Endothelial cell of umbilical vein (primary cell): Measurements from ENCODE around the gene TEK.

Source experiments
- POLR2AphosphoS5 ChIP-seq: IDR thresholded peaks from 2 replicates; pipeline ENCODE4 v1.6.1; 2012; ENCODE audit warnings: low read depth, mild to moderate bottlenecking, control low read depth, low read length, moderate library complexity; ENCODE audit not compliant: insufficient read depth
- TF ChIP-seq, protein P1 (sequence below), 2 donors: IDR thresholded peaks; 1 replicate in 1 of 2; 2 replicates in 1 of 2; pipeline ENCODE4 v1.5.1; 2011; ENCODE audit warnings: low read length in 2 of 2, mild to moderate bottlenecking in 2 of 2, moderate library complexity in 2 of 2, control low read depth in 1 of 2, inconsistent platforms in 1 of 2, low read depth in 1 of 2; ENCODE audit not compliant: insufficient read depth in 1 of 2; ENCODE audit errors: extremely low read depth in 1 of 2

GRCh38 chr9:27059907-27060306 is 49.1 kb upstream of the TEK start:
- peak; percentile 55 for TF ChIP-seq POLR2AphosphoS5
- TF ChIP-seq, protein P1, sequence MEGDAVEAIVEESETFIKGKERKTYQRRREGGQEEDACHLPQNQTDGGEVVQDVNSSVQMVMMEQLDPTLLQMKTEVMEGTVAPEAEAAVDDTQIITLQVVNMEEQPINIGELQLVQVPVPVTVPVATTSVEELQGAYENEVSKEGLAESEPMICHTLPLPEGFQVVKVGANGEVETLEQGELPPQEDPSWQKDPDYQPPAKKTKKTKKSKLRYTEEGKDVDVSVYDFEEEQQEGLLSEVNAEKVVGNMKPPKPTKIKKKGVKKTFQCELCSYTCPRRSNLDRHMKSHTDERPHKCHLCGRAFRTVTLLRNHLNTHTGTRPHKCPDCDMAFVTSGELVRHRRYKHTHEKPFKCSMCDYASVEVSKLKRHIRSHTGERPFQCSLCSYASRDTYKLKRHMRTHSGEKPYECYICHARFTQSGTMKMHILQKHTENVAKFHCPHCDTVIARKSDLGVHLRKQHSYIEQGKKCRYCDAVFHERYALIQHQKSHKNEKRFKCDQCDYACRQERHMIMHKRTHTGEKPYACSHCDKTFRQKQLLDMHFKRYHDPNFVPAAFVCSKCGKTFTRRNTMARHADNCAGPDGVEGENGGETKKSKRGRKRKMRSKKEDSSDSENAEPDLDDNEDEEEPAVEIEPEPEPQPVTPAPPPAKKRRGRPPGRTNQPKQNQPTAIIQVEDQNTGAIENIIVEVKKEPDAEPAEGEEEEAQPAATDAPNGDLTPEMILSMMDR (IDR thresholded peaks at IDR 0.05; ENCODE audit: extremely low read depth in 1 of 2, insufficient read depth in 1 of 2, low read depth in 1 of 2, low read length in 2 of 2), result no peak
